GM12864 (cell line): ENCODE data around the gene REEP1.

ENCODE experiments used
- DNase-seq: peaks from one replicate; pipeline ENCODE4 v3.0.0-alpha.2; 2011; ENCODE audit warnings: low read depth
- H3K4me3 ChIP-seq: 2 replicates; pipeline ENCODE4 v1.5.1; 2011; ENCODE audit warnings: mild to moderate bottlenecking, low read depth, low read length, control low read depth
- CTCF ChIP-seq: IDR thresholded peaks from 2 replicates; pipeline ENCODE4 v1.5.1; 2011; ENCODE audit warnings: low read depth, mild to moderate bottlenecking, moderate library complexity, low read length, control low read depth, inconsistent platforms; ENCODE audit errors: missing control alignments

The REEP1 gene

GRCh38 chr2:86213056-86213455 lies 124.4 kb downstream of the REEP1 start:
- no peak overlapping the region for H3K4me3 ChIP-seq
- no peak for DNase-seq
- TF ChIP-seq CTCF, result no peak

- no peak for DNase-seq
- no peak for TF ChIP-seq CTCF
- no peak overlapping the region for H3K4me3 ChIP-seq
Observed at GRCh38 chr2:86211796-86212188, 125.6 kb downstream of the REEP1 start.

- TF ChIP-seq CTCF, result no peak
- DNase-seq, result no peak
- no peak overlapping the region for H3K4me3 ChIP-seq
Observed at GRCh38 chr2:86211033-86211795, 126.2 kb downstream of the REEP1 start.

GRCh38 chr2:86204458-86204857 lies 133.0 kb downstream of the REEP1 start:
- H3K4me3 ChIP-seq, result no peak overlapping the region
- no peak for DNase-seq
- TF ChIP-seq CTCF, result no peak

GRCh38 chr2:86203614-86204013 lies 133.8 kb downstream of the REEP1 start:
- no peak overlapping the region for H3K4me3 ChIP-seq
- TF ChIP-seq CTCF, result no peak
- no peak for DNase-seq

- no peak for DNase-seq
- no peak for TF ChIP-seq CTCF
- H3K4me3 ChIP-seq, result no peak overlapping the region
Observed at GRCh38 chr2:86202702-86203101, 134.7 kb downstream of the REEP1 start.

- TF ChIP-seq CTCF, result no peak
- no peak overlapping the region for H3K4me3 ChIP-seq
- DNase-seq, result no peak
Observed at GRCh38 chr2:86202336-86202692, 135.1 kb downstream of the REEP1 start.
